Thoracic aorta (tissue), 2 donors: ENCODE data around the gene RARRES1. TPM values are rescaled to one million over a fixed set of nuclear protein-coding genes. Genes with fewer than 3 reads are reported as not detected.

Source experiments
- ATAC-seq: fragments of 150-250 bp; one replicate; pipeline ENCODE4 v1.8.0; 2017; ENCODE audit warnings: low read depth; ENCODE audit not compliant: insufficient number of reproducible peaks, low FRiP score
- DNase-seq: peaks from one replicate; pipeline ENCODE4 v3.0.0-alpha.2; 2020; ENCODE audit warnings: low spot score
- H3K27ac ChIP-seq, 2 donors: fragments of 200-600 bp; sonication (generic); 1 replicate in 1 of 2; 2 replicates in 1 of 2; pipeline ENCODE4 v1.5.1; 2016; ENCODE audit warnings: mild to moderate bottlenecking in 2 of 2, moderate library complexity in 2 of 2
- H3K27me3 ChIP-seq: fragments of 200-600 bp; sonication (generic); replicated peaks from 2 replicates; pipeline ENCODE4 v1.6.0; 2016; ENCODE audit warnings: mild to moderate bottlenecking; ENCODE audit not compliant: insufficient read depth
- H3K36me3 ChIP-seq: fragments of 200-600 bp; sonication (generic); one replicate; pipeline ENCODE4 v1.5.1; 2016
- H3K4me1 ChIP-seq, 2 donors: fragments of 200-600 bp; sonication (generic); 1 replicate in 1 of 2; 2 replicates in 1 of 2; pipeline versions ENCODE4 v1.5.1 to v1.6.0; 2016; ENCODE audit warnings: low read depth in 2 of 2, mild to moderate bottlenecking in 1 of 2; ENCODE audit not compliant: control insufficient read depth in 1 of 2
- H3K4me3 ChIP-seq: fragments of 200-600 bp; sonication (generic); 2 replicates; pipeline ENCODE4 v1.5.1; 2016; ENCODE audit warnings: mild to moderate bottlenecking
- H3K9me3 ChIP-seq: fragments of 200-600 bp; sonication (generic); 2 replicates; pipeline ENCODE4 v1.5.1; 2016
- total RNA-seq, 2 donors: library from RNA; depleted of rRNA; stranded (reverse); fragments of >200 nt; gene quantifications; one replicate each; pipeline versions ENCODE4 v1.1.0 to v1.2.3, GENCODE V29; 2016
- TF ChIP-seq, protein P1 (sequence below): fragments of 200-600 bp; sonication (generic); IDR thresholded peaks from one replicate; pipeline ENCODE4 v1.5.1; 2019; ENCODE audit warnings: antibody characterized with exemption

RARRES1 gene
- total RNA-seq, 2 donors from 2014 or later: 9.3 to 63.8 TPM

DNA sequence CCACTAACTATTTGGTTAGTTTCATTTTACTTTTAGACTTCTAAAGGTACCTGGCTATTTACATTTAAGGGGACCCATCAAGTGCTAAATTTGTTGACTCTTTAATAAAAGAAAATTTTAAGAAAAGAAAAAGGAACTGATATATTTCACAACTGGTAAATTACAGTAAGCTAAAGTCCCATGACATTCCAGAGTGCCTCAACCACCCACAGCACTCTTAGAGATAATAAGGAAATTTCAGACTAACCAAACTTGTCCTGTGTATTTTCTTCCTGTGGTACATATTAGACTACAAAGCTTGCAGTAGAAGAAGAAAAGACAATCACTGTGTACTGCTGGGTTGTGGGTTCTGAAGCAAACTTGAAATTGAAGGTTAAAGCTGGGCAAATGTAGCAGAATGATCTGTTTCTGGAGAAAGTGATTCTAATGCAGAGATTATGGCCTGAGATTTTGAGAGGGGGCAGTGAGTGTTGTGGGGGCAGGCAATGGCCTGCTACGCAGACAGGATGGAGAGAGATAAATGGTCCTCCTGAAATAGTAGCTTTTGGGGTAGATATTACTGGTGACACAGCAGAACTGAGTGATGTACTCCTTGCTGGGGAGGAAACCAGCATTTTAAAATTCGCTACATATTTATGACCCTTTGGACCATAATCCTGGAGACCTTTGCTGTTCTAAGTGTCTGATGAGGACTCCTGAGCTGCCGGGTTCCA is 45.1 kb upstream of the RARRES1 start:
- Histone ChIP-seq H3K36me3 (no peaks in the 10 kb centered on the region), H3K27me3 (no peaks in the 10 kb centered on the region), H3K9me3 (no peaks in the 10 kb centered on the region), H3K27ac (no peak overlapping the region), H3K4me1 (peaks cover 0 to 3% of the 10 kb centered on the region in 2 donors), H3K4me3 (no peak overlapping the region)
- DNase-seq: no peak
- no peak for ATAC-seq
- TF ChIP-seq, protein P1, sequence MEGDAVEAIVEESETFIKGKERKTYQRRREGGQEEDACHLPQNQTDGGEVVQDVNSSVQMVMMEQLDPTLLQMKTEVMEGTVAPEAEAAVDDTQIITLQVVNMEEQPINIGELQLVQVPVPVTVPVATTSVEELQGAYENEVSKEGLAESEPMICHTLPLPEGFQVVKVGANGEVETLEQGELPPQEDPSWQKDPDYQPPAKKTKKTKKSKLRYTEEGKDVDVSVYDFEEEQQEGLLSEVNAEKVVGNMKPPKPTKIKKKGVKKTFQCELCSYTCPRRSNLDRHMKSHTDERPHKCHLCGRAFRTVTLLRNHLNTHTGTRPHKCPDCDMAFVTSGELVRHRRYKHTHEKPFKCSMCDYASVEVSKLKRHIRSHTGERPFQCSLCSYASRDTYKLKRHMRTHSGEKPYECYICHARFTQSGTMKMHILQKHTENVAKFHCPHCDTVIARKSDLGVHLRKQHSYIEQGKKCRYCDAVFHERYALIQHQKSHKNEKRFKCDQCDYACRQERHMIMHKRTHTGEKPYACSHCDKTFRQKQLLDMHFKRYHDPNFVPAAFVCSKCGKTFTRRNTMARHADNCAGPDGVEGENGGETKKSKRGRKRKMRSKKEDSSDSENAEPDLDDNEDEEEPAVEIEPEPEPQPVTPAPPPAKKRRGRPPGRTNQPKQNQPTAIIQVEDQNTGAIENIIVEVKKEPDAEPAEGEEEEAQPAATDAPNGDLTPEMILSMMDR: no peak

DNA sequence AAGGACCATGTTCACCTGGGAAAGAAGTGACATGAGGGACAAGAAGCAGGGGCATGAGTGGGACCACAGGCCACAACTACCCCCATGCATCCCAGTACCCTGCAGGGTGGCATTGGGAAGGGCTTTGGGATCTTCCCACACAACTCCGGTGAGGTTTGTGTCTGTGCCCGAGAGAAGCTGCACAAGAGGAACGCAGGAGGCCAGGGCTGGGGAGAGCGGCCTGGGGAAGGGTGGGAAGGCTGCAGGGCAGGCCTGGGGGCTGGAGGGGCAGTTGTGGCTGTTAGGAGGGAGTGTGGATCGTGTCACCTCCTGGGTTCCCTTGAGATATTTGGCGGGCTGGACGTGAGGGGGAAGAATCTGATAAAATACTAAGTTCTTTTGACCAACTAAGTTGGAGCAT is 44.3 kb upstream of the RARRES1 start:
- Histone ChIP-seq H3K27ac (no peak overlapping the region), H3K4me1 (peaks cover 0 to 3% of the 10 kb centered on the region in 2 donors), H3K4me3 (no peak overlapping the region), H3K36me3 (no peaks in the 10 kb centered on the region), H3K9me3 (no peaks in the 10 kb centered on the region), H3K27me3 (no peaks in the 10 kb centered on the region)
- ATAC-seq: no peak
- TF ChIP-seq, protein P1: no peak
- DNase-seq: no peak

DNA sequence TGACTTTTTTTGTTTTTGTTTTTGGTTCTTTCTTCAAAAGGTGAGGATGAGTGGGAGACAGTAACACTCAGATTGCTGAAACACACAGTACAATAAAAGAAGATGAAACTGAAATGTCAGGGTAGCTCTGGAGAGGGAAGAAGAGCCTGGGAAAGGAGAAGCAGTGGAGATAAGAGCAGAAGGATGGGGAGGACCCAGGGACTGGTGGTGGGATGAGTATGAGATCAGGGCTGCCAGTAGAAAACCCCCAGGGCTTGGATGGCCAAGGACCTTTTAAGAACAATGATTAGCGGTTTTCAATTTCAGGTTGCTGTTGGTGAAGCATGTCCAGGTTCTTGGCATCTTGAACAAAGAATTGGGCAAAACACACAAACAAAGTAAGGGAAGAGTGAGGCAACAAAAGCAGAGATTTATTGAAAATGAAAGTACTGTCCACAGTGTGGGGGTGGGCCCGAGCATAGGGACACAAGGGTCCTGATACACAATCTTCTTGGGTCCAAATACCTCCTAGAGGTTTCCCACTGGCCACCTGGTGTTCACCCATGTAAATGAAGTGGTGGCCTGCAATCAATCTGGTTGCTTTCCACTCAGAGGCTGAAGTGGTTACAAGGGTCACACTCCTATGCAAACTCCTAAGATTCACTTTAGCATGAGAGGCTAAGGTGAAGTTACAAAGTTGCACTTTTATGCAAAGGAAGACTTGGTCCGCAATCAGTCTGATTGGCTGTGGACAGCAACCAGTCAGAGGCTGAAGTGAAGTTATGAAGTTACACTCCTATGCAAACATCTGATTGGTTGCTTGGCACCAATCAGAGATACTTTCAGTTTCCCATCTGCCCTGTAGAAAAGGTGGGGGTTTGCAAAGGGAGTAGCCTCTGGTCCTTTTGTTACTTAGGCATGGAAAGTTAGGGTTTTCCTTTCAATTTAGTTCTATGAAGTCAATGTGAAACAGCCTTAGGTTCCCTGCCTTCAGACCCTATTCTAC is 43.5 kb upstream of the RARRES1 start:
- no peaks in the 10 kb centered on the region for H3K9me3 ChIP-seq
- TF ChIP-seq, protein P1: no peak
- H3K4me3 ChIP-seq: no peak overlapping the region
- DNase-seq (no peak), ATAC-seq (no peak)
- no peak overlapping the region for H3K27ac ChIP-seq
- no peaks in the 10 kb centered on the region for H3K27me3 ChIP-seq
- peaks cover 3 to 7% of the 10 kb centered on the region in 2 donors for H3K4me1 ChIP-seq
- no peaks in the 10 kb centered on the region for H3K36me3 ChIP-seq

DNA sequence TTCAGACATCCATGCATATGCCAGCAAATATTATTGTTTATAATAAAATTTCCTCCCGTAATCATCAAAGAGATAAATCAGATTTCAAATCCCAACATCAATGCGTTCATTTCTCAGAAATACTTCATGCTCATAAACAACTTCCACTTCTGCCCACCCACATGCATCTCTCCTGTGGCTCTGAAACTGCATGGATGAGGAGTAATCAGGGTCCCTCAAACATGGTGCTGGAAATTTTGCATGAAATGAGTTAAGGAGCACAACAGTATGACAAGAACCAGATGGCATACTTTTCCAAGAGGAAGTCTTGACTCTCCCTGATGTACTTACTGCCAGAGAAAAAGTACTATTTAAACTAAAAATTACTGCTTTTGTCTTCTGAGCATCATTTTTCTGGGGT is 42.7 kb upstream of the RARRES1 start:
- Histone ChIP-seq H3K36me3 (no peaks in the 10 kb centered on the region), H3K4me3 (no peak overlapping the region), H3K9me3 (no peaks in the 10 kb centered on the region), H3K27me3 (no peaks in the 10 kb centered on the region), H3K27ac (no peak overlapping the region), H3K4me1 (peaks cover 3 to 14% of the 10 kb centered on the region in 2 donors)
- TF ChIP-seq, protein P1: no peak
- DNase-seq (no peak), ATAC-seq (no peak)
